Superior temporal gyrus (tissue), 1 donor: Measurements from ENCODE around the gene VWDE.

Experiments used
- DNase-seq: peaks from one replicate; pipeline ENCODE4 v3.0.0-alpha.2; 2016; ENCODE audit errors: extremely low spot score

Gene VWDE

GRCh38 chr7:12290761-12291160 is 112.9 kb downstream of the VWDE start:
- no peak for DNase-seq

GRCh38 chr7:12289996-12290395 is 113.7 kb downstream of the VWDE start:
- DNase-seq, result no peak

GRCh38 chr7:12287901-12288300 is 115.8 kb downstream of the VWDE start:
- DNase-seq, result no peak

- DNase-seq, result no peak
These were observed 122.6 kb downstream of the VWDE start for GRCh38 chr7:12281038-12281437.
